Measurements from ENCODE around the gene CCDC73. TPM values are rescaled to one million over a fixed set of nuclear protein-coding genes. Genes with fewer than 3 reads are reported as not detected.

The CCDC73 gene
- polyA plus RNA-seq, 1 of the 3 experiments (the other 2 are of a cell fraction): not detected

DNA sequence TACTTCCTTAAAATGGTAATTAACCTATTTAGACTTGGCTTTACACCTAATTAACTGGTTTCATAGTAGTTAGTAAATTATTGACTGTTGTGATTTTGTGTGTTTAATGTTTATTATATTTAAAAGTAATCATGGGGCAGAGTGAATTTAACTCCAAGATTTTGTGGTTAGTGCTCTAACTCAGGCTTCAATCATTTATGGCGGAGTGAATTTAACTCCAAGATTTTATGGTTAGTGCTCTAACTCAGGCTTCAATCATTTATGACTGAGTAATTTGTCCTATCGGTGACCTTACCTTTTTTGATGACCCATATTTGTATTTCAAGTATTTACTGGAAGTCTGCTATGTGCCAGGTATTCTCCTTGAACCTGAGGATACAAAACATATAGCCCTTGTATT lies 42.5 kb upstream of the CCDC73 start:
- no peaks in the 10 kb centered on the region for H4K20me1 ChIP-seq (ENCODE audit: insufficient read depth)
- TF ChIP-seq, protein P1, sequence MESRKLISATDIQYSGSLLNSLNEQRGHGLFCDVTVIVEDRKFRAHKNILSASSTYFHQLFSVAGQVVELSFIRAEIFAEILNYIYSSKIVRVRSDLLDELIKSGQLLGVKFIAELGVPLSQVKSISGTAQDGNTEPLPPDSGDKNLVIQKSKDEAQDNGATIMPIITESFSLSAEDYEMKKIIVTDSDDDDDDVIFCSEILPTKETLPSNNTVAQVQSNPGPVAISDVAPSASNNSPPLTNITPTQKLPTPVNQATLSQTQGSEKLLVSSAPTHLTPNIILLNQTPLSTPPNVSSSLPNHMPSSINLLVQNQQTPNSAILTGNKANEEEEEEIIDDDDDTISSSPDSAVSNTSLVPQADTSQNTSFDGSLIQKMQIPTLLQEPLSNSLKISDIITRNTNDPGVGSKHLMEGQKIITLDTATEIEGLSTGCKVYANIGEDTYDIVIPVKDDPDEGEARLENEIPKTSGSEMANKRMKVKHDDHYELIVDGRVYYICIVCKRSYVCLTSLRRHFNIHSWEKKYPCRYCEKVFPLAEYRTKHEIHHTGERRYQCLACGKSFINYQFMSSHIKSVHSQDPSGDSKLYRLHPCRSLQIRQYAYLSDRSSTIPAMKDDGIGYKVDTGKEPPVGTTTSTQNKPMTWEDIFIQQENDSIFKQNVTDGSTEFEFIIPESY (IDR thresholded peaks at IDR 0.05; ENCODE audit: borderline replicate concordance, low read depth): no peak
- TF ChIP-seq TEAD4 (IDR thresholded peaks at IDR 0.05; ENCODE audit: borderline replicate concordance, insufficient read depth) (no peak), FOSL2 (IDR thresholded peaks at IDR 0.05; ENCODE audit: borderline replicate concordance, low read depth) (no peak)
- H3K27ac ChIP-seq (ENCODE audit: low read depth in 2 of 2, low read length in 1 of 2): no peak overlapping the region
- H3K9ac ChIP-seq: no peak overlapping the region
- H3K4me2 ChIP-seq: no peak overlapping the region
- DNase-seq: no peak
- H3K9me3 ChIP-seq: no peaks in the 10 kb centered on the region
- H3K4me3 ChIP-seq (ENCODE audit: low read depth in 2 of 2, low read length in 1 of 2): no peak overlapping the region
- ChIA-PET CTCF (no interaction called here), POLR2A (no interaction called here)
- 52% methylated on average over 2 of the region's 2 CpGs for WGBS (ENCODE audit: low lambda C conversion rate)
- peaks cover 3% of the 10 kb centered on the region; the same call in 1 of the 2 replicates for H3K27me3 ChIP-seq (ENCODE audit: insufficient read depth)
- no peaks in the 10 kb centered on the region for H3K79me2 ChIP-seq (ENCODE audit: insufficient read depth)
- H2AFZ ChIP-seq (ENCODE audit: low read depth): no peak overlapping the region
- no peaks in the 10 kb centered on the region for H3K36me3 ChIP-seq (replicated peaks in 1 of 2; ENCODE audit: control insufficient read depth in 1 of 2, insufficient read depth in 2 of 2, low read length in 1 of 2)
- H3K9me2 ChIP-seq: no peaks in the 10 kb centered on the region
- H3K4me1 ChIP-seq (ENCODE audit: control insufficient read depth in 1 of 2, insufficient read depth in 2 of 2, low read depth in 1 of 2, low read length in 1 of 2): no peaks in the 10 kb centered on the region
- no peaks in the 10 kb centered on the region for H3F3A ChIP-seq (replicated peaks; ENCODE audit: insufficient read depth)

DNA sequence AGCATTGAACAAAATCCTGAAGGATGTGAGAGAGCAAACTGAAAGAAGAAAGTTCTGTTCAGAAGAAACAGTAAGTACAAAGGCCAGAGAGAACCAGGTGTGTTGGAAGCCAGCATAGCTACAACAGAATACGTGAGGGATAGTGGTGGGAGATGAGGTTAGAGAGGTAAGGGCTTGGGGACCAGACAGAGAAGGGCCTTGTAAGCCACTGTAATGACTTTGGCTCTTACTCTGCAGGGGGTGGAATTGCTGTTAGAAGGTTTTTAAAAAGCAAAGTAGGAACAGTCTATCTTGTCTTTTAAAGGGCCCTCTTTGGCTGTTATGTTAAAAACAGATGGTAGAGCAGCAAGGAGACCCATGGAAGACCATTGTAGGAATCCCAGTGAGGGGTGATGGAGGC lies 39.5 kb upstream of the CCDC73 start:
- no peak overlapping the region for H3K4me3 ChIP-seq (ENCODE audit: low read depth in 2 of 2, low read length in 1 of 2)
- H3K9me3 ChIP-seq: no peaks in the 10 kb centered on the region
- H3F3A ChIP-seq (replicated peaks; ENCODE audit: insufficient read depth): no peaks in the 10 kb centered on the region
- ChIA-PET CTCF (interaction anchor here (1.3 kb wide), 1 partner anchor 25 kb away, joined by 5 read pairs; no protein-coding TSS in a partner anchor), POLR2A (no interaction called here)
- peaks cover 27% of the 10 kb centered on the region; the same call in 1 of the 2 replicates for H3K27me3 ChIP-seq (ENCODE audit: insufficient read depth)
- H2AFZ ChIP-seq (ENCODE audit: low read depth): no peak overlapping the region
- H3K9ac ChIP-seq: no peak overlapping the region
- whole genome bisulfite sequencing (ENCODE audit: low lambda C conversion rate): 41% methylated on average over 1 of the region's 1 CpG
- no peaks in the 10 kb centered on the region for H3K79me2 ChIP-seq (ENCODE audit: insufficient read depth)
- TF ChIP-seq, protein P2, sequence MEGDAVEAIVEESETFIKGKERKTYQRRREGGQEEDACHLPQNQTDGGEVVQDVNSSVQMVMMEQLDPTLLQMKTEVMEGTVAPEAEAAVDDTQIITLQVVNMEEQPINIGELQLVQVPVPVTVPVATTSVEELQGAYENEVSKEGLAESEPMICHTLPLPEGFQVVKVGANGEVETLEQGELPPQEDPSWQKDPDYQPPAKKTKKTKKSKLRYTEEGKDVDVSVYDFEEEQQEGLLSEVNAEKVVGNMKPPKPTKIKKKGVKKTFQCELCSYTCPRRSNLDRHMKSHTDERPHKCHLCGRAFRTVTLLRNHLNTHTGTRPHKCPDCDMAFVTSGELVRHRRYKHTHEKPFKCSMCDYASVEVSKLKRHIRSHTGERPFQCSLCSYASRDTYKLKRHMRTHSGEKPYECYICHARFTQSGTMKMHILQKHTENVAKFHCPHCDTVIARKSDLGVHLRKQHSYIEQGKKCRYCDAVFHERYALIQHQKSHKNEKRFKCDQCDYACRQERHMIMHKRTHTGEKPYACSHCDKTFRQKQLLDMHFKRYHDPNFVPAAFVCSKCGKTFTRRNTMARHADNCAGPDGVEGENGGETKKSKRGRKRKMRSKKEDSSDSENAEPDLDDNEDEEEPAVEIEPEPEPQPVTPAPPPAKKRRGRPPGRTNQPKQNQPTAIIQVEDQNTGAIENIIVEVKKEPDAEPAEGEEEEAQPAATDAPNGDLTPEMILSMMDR (IDR thresholded peaks at IDR 0.05): no peak
- TF ChIP-seq GATA2 (CRISPR knock-in tag; IDR thresholded peaks at IDR 0.05) (no peak), CHD2 (IDR thresholded peaks at IDR 0.05; ENCODE audit: low read length, partially characterized antibody) (no peak), MXI1 (IDR thresholded peaks at IDR 0.05; ENCODE audit: low read depth, low read length) (no peak), RFX5 (IDR thresholded peaks at IDR 0.05; ENCODE audit: low read length) (no peak), MEF2A (IDR thresholded peaks at IDR 0.05; ENCODE audit: borderline replicate concordance, low read depth) (no peak), FOXJ3 (CRISPR knock-in tag; IDR thresholded peaks at IDR 0.05) (no peak), TEAD4 (IDR thresholded peaks at IDR 0.05; ENCODE audit: borderline replicate concordance, insufficient read depth) (no peak), EZH2phosphoT487 (IDR thresholded peaks at IDR 0.05; ENCODE audit: borderline replicate concordance, low read depth) (no peak), RXRA (IDR thresholded peaks at IDR 0.05; ENCODE audit: borderline replicate concordance, low read depth) (no peak), SMC3 (IDR thresholded peaks at IDR 0.05; ENCODE audit: low read depth, low read length) (no peak), RCOR1 (IDR thresholded peaks at IDR 0.05; ENCODE audit: low read length) (no peak), SIN3A (IDR thresholded peaks at IDR 0.05; ENCODE audit: borderline replicate concordance, low read depth, low read length) (no peak), TAF1 (IDR thresholded peaks at IDR 0.05; ENCODE audit: borderline replicate concordance, low read depth, low read length) (no peak)
- TF ChIP-seq, protein P3, sequence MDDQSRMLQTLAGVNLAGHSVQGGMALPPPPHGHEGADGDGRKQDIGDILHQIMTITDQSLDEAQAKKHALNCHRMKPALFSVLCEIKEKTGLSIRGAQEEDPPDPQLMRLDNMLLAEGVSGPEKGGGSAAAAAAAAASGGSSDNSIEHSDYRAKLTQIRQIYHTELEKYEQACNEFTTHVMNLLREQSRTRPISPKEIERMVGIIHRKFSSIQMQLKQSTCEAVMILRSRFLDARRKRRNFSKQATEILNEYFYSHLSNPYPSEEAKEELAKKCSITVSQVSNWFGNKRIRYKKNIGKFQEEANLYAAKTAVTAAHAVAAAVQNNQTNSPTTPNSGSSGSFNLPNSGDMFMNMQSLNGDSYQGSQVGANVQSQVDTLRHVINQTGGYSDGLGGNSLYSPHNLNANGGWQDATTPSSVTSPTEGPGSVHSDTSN (IDR thresholded peaks at IDR 0.05): no peak
- no peaks in the 10 kb centered on the region for H3K36me3 ChIP-seq (replicated peaks in 1 of 2; ENCODE audit: control insufficient read depth in 1 of 2, insufficient read depth in 2 of 2, low read length in 1 of 2)
- no peaks in the 10 kb centered on the region for H4K20me1 ChIP-seq (ENCODE audit: insufficient read depth)
- no peaks in the 10 kb centered on the region; a peak in 2 of 4 replicates for H3K4me1 ChIP-seq (ENCODE audit: control insufficient read depth in 1 of 2, insufficient read depth in 2 of 2, low read depth in 1 of 2, low read length in 1 of 2)
- no peak overlapping the region for H3K27ac ChIP-seq (ENCODE audit: low read depth in 2 of 2, low read length in 1 of 2)
- H3K4me2 ChIP-seq: no peak overlapping the region
- DNase-seq: no peak
- no peaks in the 10 kb centered on the region for H3K9me2 ChIP-seq

All from SK-N-SH (cell line).